Peyer's patch (tissue), 4 donors: ENCODE measurements around the gene BMP7. TPM values are rescaled to one million over a fixed set of nuclear protein-coding genes. Genes with fewer than 3 reads are reported as not detected.

Experiments
- DNase-seq, 3 donors: peaks; one replicate each; pipeline ENCODE4 v3.0.0-alpha.2; 2017 to 2019
- H3K27ac ChIP-seq, 4 donors: fragments of 200-600 bp; sonication (generic); one replicate each; pipeline ENCODE4 v1.5.1; 2016 to 2019
- H3K27me3 ChIP-seq, 2 donors: fragments of 200-600 bp; sonication (generic); one replicate each; pipeline ENCODE4 v1.5.1; 2019
- H3K36me3 ChIP-seq, 3 donors: fragments of 200-600 bp; sonication (generic); one replicate each; pipeline ENCODE4 v1.5.1; 2016 to 2019
- H3K4me1 ChIP-seq, 4 donors: fragments of 200-600 bp; sonication (generic); one replicate each; pipeline ENCODE4 v1.5.1; 2016 to 2019
- H3K4me3 ChIP-seq, 4 donors: fragments of 200-600 bp; sonication (generic); 1 replicate in 3 of 4; 2 replicates in 1 of 4; pipeline ENCODE4 v1.5.1; 2016 to 2019; ENCODE audit warnings: mild to moderate bottlenecking in 1 of 4
- H3K9me3 ChIP-seq, 4 donors: fragments of 200-600 bp; sonication (generic); one replicate each; pipeline ENCODE4 v1.5.1; 2016 to 2019; ENCODE audit warnings: mild to moderate bottlenecking in 1 of 4
- POLR2A ChIP-seq, 2 donors: fragments of 450-650 bp; IDR thresholded peaks; one replicate each; pipeline ENCODE4 v1.5.1; 2017; ENCODE audit warnings: antibody characterized with exemption in 2 of 2, mild to moderate bottlenecking in 2 of 2, moderate library complexity in 2 of 2
- total RNA-seq, 4 donors: library from RNA; depleted of rRNA; stranded (reverse); fragments of >200 nt; gene quantifications; one replicate each; pipeline ENCODE4 v1.1.0, GENCODE V29; 2016
- TF ChIP-seq, protein P1 (sequence below), 6 experiments: fragments of 450-650 bp in 4 of 6; fragments of 200-600 bp in 2 of 6; sonication (generic) in 1 of 6; IDR thresholded peaks; one replicate each; pipeline ENCODE4 v1.5.1; 2017 to 2019; ENCODE audit warnings: antibody characterized with exemption in 6 of 6, mild to moderate bottlenecking in 3 of 6, moderate library complexity in 1 of 6

The BMP7 gene
- total RNA-seq, 4 donors from 2014 or later, result 0.67 to 2.7 TPM; not detected in 2

DNA sequence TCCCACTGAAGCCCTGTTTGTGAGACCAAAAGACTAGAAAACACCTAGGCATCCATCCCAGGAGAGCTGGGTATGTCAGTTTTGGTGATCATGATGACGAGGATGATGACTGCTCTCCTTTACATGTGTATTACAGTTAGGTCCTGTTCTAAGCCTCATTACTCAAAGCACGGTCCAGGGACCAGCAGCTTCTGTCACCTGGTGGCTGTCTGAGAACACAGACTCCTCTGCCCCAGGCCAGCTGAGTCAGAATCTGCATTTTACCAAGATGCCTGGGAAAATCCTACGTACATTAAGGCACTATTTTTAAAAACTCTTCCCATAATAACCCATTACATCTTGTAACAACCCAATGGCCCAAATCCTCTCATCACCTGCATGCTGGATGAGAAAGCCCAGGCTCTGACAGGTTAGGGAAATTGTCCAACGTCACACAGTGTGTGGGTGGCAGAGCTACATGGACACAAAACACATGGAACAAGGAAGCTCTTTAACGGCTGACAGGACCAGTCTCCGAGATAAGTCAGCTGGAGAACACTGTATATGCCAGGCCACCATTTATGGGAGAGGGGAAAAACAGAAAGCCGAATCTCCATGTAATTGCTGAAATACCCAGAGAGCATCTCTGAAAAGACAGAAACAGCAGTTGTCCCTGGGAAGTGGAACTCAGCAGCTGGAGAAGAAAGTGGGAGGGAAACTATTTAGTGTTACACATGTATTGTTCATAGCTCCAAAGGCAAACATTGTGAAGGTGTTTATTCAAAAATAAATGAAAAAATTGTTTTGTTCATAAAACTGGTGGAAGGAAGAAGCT, 65.4 kb downstream of the BMP7 start:
- H3K27me3 ChIP-seq, result no peaks in the 10 kb centered on the region
- no peaks in the 10 kb centered on the region for H3K36me3 ChIP-seq
- H3K4me3 ChIP-seq, result no peak overlapping the region
- TF ChIP-seq, protein P1, sequence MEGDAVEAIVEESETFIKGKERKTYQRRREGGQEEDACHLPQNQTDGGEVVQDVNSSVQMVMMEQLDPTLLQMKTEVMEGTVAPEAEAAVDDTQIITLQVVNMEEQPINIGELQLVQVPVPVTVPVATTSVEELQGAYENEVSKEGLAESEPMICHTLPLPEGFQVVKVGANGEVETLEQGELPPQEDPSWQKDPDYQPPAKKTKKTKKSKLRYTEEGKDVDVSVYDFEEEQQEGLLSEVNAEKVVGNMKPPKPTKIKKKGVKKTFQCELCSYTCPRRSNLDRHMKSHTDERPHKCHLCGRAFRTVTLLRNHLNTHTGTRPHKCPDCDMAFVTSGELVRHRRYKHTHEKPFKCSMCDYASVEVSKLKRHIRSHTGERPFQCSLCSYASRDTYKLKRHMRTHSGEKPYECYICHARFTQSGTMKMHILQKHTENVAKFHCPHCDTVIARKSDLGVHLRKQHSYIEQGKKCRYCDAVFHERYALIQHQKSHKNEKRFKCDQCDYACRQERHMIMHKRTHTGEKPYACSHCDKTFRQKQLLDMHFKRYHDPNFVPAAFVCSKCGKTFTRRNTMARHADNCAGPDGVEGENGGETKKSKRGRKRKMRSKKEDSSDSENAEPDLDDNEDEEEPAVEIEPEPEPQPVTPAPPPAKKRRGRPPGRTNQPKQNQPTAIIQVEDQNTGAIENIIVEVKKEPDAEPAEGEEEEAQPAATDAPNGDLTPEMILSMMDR (IDR thresholded peaks at IDR 0.05), result no peak
- no peak for TF ChIP-seq POLR2A (IDR thresholded peaks at IDR 0.05)
- no peaks in the 10 kb centered on the region for H3K4me1 ChIP-seq
- no peak overlapping the region for H3K27ac ChIP-seq
- no peaks in the 10 kb centered on the region for H3K9me3 ChIP-seq
- no peak for DNase-seq

DNA sequence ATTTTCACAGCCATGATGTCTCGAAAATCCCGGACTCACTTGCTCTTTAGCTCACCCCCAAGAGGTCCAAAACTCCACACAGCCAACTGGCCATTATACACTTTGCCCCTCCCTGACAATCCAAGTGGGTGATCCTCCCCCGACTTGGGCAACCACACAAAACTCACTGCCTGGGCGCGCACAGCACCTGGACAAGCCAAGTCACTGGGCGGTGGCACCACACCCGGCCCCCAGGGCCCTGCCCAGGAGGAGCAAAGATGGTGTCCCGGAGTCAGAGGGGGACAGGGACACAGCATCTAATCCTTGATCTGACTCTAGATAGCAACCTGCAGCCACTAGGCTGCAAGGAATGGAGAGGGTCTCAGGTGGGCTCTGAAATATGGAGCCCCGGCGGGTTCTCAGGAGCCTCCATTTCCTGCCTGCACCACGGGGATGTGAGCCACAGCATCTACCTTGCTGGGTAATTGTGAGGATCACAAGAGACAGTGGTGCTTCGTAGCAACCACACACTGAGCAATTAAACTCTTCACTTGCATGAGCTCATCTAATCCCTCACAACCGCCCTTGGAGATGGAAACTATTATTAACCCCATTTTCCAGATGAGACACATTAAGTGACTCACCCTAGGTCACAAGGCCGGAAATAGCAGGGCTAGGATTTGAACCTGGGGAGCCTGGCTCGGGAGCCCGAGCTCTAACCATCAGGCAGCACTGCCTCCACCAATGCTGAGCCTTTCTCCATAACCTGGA, 66.6 kb downstream of the BMP7 start:
- Histone ChIP-seq H3K4me3 (no peak overlapping the region), H3K9me3 (no peaks in the 10 kb centered on the region), H3K36me3 (no peaks in the 10 kb centered on the region), H3K27me3 (no peaks in the 10 kb centered on the region), H3K27ac (no peak overlapping the region), H3K4me1 (no peaks in the 10 kb centered on the region)
- no peak for DNase-seq
- TF ChIP-seq, protein P1 (IDR thresholded peaks at IDR 0.05), result no peak
- TF ChIP-seq POLR2A (IDR thresholded peaks at IDR 0.05), result no peak

DNA sequence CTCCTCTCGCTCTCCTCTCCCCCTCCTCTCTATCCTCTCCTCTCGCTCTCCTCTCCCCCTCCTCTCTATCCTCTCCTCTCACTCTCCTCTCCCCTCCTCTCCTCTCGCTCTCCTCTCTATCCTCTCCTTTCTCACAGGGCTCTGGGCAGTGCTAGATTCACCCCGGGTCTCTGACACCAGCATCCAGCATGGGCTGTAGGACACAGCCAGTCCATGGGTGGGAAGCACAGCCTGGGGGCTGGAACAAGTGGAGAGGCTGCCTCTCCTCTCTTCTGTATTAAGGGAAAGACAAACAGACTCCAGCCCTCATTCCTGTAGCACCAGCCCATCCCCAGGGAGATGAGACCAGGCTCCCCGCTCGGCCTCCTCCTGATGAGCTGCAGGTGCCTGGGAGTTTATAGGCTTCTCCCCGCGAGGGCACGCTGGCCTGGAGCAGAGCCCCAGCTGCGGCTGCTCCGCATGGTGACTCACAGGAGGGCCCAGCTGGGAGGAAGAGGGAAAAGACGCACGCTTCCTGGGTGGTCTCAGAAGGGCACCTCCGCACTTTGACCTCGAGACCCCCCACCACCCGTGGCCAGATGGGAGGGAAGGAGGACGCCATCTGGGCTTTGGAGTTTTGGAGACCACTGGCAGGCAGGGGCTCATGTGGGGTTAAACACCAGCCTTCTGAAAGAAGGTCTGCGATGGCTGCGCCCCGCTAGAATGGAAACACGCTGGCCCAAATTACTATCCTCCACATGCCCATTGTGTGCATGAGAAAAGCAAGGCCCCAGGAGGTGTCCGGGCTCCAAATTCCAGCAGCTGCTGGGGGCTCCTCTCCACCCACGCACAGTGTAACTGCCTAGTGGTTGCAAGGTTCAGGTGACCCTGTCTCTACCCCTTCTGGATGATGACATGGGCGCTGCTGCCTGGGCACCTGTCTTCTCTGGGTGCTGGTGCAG, 68.0 kb downstream of the BMP7 start:
- no peaks in the 10 kb centered on the region for H3K36me3 ChIP-seq
- TF ChIP-seq, protein P1 (IDR thresholded peaks at IDR 0.05), result no peak
- TF ChIP-seq POLR2A (IDR thresholded peaks at IDR 0.05), result no peak
- H3K4me1 ChIP-seq, result no peaks in the 10 kb centered on the region
- H3K9me3 ChIP-seq, result no peaks in the 10 kb centered on the region
- H3K4me3 ChIP-seq, result no peak overlapping the region
- no peak overlapping the region for H3K27ac ChIP-seq
- no peaks in the 10 kb centered on the region for H3K27me3 ChIP-seq
- no peak for DNase-seq

DNA sequence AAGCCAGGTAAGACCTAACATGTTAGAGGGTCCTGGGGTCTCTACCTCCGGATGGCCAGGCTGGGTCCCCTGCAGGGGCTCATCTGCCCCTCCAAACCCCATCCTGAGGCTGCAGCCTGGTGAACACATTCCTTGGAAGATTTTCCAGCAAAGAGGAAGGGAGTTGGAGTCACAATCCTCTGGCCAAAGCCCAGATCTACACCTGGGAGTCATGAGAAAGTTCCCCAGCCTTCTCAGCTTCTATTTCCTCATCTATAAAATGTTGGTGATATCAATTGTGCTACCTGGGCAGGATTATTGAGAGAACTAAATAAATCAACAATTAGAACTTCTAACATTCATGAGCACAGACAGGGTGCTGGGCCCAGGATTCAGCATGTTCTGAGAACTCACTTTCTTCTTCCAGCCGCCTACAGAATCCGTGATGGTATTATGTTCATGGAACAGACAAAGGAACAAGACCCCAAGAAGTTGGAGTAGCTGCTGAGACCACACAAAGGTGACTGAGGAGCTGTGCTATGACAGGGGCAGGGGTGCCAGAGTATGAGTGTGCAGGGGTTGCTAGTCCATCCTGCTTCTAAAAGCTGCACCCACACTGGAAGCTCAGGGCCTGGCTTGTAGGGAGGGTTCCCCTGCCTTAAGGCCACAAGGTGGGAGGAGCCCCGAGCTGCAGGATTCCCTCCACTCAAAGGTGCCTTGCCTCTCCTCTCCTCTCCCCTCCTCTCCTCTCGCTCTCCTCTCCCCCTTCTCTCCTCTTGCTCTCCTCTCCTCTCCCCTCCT, 68.9 kb downstream of the BMP7 start:
- H3K9me3 ChIP-seq, result no peaks in the 10 kb centered on the region
- no peak overlapping the region for H3K4me3 ChIP-seq
- no peaks in the 10 kb centered on the region for H3K4me1 ChIP-seq
- H3K27me3 ChIP-seq, result no peaks in the 10 kb centered on the region
- H3K36me3 ChIP-seq, result no peaks in the 10 kb centered on the region
- DNase-seq, result no peak
- H3K27ac ChIP-seq, result no peak overlapping the region
- TF ChIP-seq, protein P1 (IDR thresholded peaks at IDR 0.05), result no peak
- TF ChIP-seq POLR2A (IDR thresholded peaks at IDR 0.05), result no peak
